GM12874 (cell line): ENCODE data around the gene SART3.

Experiments used
- TF ChIP-seq, protein P1 (sequence below): IDR thresholded peaks from 2 replicates; pipeline ENCODE4 v1.5.1; 2011; ENCODE audit warnings: low read depth, mild to moderate bottlenecking, control low read depth, low read length, moderate library complexity; ENCODE audit not compliant: insufficient read depth

The SART3 gene

DNA sequence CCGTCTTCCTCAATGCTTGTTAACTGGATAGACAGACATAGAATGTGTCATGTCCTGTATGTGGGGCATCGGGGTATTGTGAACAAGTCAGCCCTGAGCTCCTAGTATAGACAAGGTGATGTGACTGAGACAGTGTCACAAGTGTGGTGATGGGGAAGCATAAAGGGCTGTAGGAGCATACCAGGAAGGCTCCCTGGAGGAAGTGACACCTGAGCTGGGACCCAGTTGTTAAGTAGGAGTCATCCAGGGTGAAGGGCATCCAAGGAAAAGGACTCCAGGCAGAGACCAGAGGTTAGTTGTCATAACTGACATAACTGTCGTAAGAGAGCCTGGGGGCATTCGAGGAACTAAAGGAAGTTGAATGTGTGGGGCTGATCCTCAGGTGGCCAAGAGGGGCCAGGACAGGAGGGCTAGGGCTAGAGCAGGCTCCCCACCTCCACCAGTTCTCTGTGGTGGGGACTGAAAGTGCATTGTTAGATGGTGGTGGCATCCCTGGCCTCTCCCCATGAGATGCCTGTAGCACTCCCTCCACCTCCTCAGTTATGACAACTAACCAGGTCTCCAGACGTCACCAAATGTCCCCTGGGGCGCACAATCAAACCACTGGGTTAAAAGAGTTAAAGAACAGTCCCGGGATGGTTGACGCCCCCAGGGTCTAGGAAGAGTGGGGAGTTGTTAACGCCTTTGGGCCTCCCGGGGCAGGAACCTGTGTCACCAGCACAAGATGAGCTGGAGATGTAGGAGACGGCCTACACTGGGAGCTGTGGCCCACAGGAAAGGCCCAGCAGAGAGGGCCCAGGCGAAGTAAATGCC lies 43.5 kb downstream of the SART3 start:
- TF ChIP-seq, protein P1, sequence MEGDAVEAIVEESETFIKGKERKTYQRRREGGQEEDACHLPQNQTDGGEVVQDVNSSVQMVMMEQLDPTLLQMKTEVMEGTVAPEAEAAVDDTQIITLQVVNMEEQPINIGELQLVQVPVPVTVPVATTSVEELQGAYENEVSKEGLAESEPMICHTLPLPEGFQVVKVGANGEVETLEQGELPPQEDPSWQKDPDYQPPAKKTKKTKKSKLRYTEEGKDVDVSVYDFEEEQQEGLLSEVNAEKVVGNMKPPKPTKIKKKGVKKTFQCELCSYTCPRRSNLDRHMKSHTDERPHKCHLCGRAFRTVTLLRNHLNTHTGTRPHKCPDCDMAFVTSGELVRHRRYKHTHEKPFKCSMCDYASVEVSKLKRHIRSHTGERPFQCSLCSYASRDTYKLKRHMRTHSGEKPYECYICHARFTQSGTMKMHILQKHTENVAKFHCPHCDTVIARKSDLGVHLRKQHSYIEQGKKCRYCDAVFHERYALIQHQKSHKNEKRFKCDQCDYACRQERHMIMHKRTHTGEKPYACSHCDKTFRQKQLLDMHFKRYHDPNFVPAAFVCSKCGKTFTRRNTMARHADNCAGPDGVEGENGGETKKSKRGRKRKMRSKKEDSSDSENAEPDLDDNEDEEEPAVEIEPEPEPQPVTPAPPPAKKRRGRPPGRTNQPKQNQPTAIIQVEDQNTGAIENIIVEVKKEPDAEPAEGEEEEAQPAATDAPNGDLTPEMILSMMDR: no peak

- TF ChIP-seq, protein P1: no peak
These were observed 44.3 kb downstream of the SART3 start for GRCh38 chr12:108516511-108517275.

DNA sequence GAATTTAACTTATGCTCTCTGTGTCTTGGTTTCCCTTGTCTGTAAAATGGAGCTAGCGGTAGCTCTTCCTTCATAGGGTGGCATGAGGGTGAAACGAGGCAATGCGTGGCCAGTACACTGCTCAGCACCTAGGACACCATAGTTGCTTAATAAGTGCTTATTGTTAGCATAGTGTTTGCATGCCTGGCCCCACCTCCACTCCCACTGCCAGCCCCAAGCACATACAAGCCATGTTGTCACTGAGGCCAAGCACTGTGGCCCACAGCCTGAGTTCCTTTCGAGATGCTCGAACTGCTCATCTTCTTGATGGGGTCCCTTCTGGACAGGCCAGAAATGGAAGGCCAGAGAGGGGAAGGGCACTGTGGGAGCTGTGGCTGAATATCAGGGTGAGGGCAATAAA lies 45.1 kb downstream of the SART3 start:
- TF ChIP-seq, protein P1: no peak

GRCh38 chr12:108514973-108515814 lies 45.8 kb downstream of the SART3 start, which contains the start of gene FICD:
Gene FICD, plus strand, starts transcription at chr12:108515277. Its CDS starts 1,696 bp downstream, at chr12:108516973.
- TF ChIP-seq, protein P1: no peak

DNA sequence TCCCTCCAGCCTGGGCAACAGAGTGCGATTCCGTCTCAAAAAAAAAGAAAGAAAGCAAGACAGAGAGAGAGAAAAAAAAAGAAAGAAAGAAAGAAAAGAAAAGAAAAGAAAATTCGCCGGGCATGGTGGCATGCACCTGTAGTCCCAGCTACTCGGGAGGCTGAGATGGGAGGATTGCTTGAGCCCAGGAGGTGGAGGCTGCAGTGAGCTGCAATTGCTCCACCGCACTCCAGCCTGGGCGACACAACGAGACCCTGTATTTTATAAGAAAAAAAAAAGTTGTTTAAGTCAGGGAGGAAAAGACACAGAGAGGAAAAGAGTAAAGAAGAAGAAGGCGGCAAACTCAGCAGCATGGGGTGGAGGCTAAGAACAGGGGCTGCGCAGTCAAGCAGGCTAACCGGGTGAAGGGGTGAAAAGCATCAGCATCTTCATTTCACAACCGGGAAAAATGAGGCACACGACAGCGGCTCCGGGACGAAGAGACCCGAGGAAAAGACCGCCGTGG lies 46.5 kb downstream of the SART3 start:
- TF ChIP-seq, protein P1: no peak

DNA sequence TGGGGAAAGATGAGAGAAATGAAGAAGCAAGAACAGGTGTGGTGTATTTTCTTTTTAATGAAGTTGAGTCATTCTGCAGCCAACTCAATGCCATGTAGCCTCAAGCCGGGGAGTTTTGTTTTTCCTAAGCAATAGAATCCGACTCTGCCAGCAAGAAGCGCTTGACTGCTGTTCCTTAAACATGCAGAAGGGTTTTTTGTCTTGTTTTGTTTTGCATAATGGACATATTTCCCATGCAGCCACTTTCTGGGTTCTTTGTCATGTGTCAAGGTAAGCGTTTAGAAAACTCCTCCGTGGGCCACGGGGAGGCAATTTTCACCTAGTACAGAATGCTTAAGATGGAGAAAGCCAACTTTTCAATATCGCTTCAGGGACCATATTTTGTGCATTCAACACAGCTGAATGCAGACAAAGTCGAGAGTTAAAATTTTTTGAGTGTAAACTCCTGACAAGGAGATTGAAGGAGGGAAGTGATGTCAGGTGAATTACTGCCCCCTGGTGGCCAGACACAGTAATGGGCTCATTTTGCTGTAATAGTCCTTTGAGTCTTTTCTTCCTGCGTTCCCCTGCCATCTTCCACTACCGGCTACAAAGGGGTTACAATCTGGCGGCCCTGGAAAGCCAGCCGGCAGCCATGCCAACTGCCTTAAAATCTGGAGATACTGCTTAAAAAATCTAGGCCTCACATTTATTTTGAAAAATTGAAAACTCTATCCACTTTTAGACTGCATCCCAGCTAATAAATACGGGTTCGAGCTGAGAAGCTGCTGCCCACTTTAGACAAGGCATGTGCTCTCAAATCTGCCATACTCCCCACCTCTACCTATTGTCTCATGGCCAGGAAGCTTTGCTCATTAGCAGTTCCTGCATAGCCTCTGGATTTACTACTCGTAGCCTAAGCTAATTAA lies 49.1 kb downstream of the SART3 start:
- TF ChIP-seq, protein P1: peak; percentile 80
